Smooth muscle cell (in vitro differentiated cells): ENCODE data around the gene PSAP. TPM values are rescaled to one million over a fixed set of nuclear protein-coding genes. Genes with fewer than 3 reads are reported as not detected.

Experiments used
- DNase-seq: peaks from one replicate; lab custom pipeline; 2025; ENCODE audit not compliant: unreplicated experiment; lab: John Stamatoyannopoulos, UW
- H2AFZ ChIP-seq: fragments of 200-600 bp; sonication (generic); 2 replicates; pipeline ENCODE4 v1.6.0; 2016; ENCODE audit warnings: antibody characterized with exemption, low read depth, mild to moderate bottlenecking
- H3F3A ChIP-seq: fragments of 200-600 bp; sonication (generic); 2 replicates; pipeline ENCODE4 v1.6.0; 2017; ENCODE audit warnings: antibody characterized with exemption, low read depth
- H3K27ac ChIP-seq: fragments of 200-600 bp; sonication (generic); 2 replicates; pipeline ENCODE4 v1.5.1; 2016; ENCODE audit warnings: low read depth, mild to moderate bottlenecking
- H3K27me3 ChIP-seq: fragments of 200-600 bp; sonication (generic); 2 replicates; pipeline ENCODE4 v1.6.1; 2016; ENCODE audit warnings: low read depth, mild to moderate bottlenecking
- H3K36me3 ChIP-seq: fragments of 200-600 bp; sonication (generic); 2 replicates; pipeline ENCODE4 v1.5.1; 2016; ENCODE audit warnings: low read depth
- H3K4me1 ChIP-seq: fragments of 200-600 bp; sonication (generic); 2 replicates; pipeline ENCODE4 v1.5.1; 2016; ENCODE audit warnings: low read depth
- H3K4me2 ChIP-seq: fragments of 200-600 bp; sonication (generic); 2 replicates; pipeline ENCODE4 v1.6.0; 2016; ENCODE audit warnings: mild to moderate bottlenecking
- H3K4me3 ChIP-seq: fragments of 200-600 bp; sonication (generic); 2 replicates; pipeline ENCODE4 v1.5.1; 2016; ENCODE audit warnings: mild to moderate bottlenecking
- H3K79me2 ChIP-seq: fragments of 200-600 bp; sonication (generic); 2 replicates; pipeline ENCODE4 v1.6.0; 2016; ENCODE audit warnings: low read depth, mild to moderate bottlenecking
- H3K9ac ChIP-seq: fragments of 200-600 bp; sonication (generic); 2 replicates; pipeline ENCODE4 v1.6.0; 2016; ENCODE audit warnings: low read depth
- H3K9me3 ChIP-seq: fragments of 200-600 bp; sonication (generic); replicated peaks from 2 replicates; pipeline ENCODE4 v1.5.1; 2016; ENCODE audit warnings: low read depth
- H4K20me1 ChIP-seq: fragments of 200-600 bp; sonication (generic); 2 replicates; pipeline ENCODE4 v1.6.0; 2016; ENCODE audit warnings: low read depth
- CTCF ChIP-seq: fragments of 200-600 bp; sonication (generic); IDR thresholded peaks from 2 replicates; pipeline ENCODE4 v1.5.1; 2017; ENCODE audit warnings: borderline replicate concordance, mild to moderate bottlenecking, antibody characterized with exemption; ENCODE audit not compliant: insufficient read depth, poor library complexity, severe bottlenecking
- WGBS: methylation state at CpG from one replicate; pipeline ENCODE4 v1.1.7; 2016; ENCODE audit warnings: low lambda C conversion rate; 5-methylcytosine and 5-hydroxymethylcytosine counted together
- polyA plus RNA-seq: library from polyadenylated mRNA; unstranded; fragments of >200 nt; fragmentation: Nextera tagmentation; extraction: Ambion mirVana; gene quantifications from 2 replicates; pipeline ENCODE4 v1.2.1, GENCODE V29; 2016
- total RNA-seq: library from RNA; depleted of rRNA; stranded (reverse); fragments of >200 nt; gene quantifications from 2 replicates; pipeline ENCODE4 v1.2.3, GENCODE V29; 2014

Gene PSAP
- total and polyA plus RNA-seq, 2 experiments from 2014 or later, result 282 to 500 TPM

GRCh38 chr10:71773221-71773971, 77.7 kb downstream of the PSAP start, which contains the start of gene VSIR:
VSIR (minus strand) TSS chr10:71773520; CDS start chr10:71773439, 81 bp downstream.
- H2AFZ ChIP-seq, result peak within 1 kb of the TSS; percentile 75
- 3% methylated on average over 41 of the region's 55 CpGs for WGBS
- peak within 1 kb of the TSS; percentile 43 for H3K9ac ChIP-seq
- no peaks in the 10 kb centered on the region for H4K20me1 ChIP-seq
- H3K27me3 ChIP-seq, result no peaks in the 10 kb centered on the region
- H3K4me3 ChIP-seq, result peak within 1 kb of the TSS; percentile 53
- no peaks in the 10 kb centered on the region for H3K9me3 ChIP-seq
- H3K36me3 ChIP-seq, result no peaks in the 10 kb centered on the region
- TF ChIP-seq CTCF, result peak; percentile 84
- peak; percentile 57 for DNase-seq
- H3F3A ChIP-seq, result peaks cover 10% of the 10 kb centered on the region
- H3K27ac ChIP-seq, result no peak within 1 kb of the TSS
- no peaks in the 10 kb centered on the region for H3K4me1 ChIP-seq
- H3K4me2 ChIP-seq, result peak within 1 kb of the TSS; percentile 85
- no peaks in the 10 kb centered on the region for H3K79me2 ChIP-seq

- Histone ChIP-seq H3K4me2 (peak overlapping the region; percentile 85), H3K9ac (no peak overlapping the region), H3K27ac (no peak overlapping the region), H3F3A (peaks cover 10% of the 10 kb centered on the region), H4K20me1 (no peaks in the 10 kb centered on the region), H3K79me2 (no peaks in the 10 kb centered on the region), H3K9me3 (no peaks in the 10 kb centered on the region), H2AFZ (peak overlapping the region; percentile 75), H3K36me3 (no peaks in the 10 kb centered on the region), H3K4me3 (peak overlapping the region; percentile 53), H3K4me1 (no peaks in the 10 kb centered on the region), H3K27me3 (no peaks in the 10 kb centered on the region)
- no peak for DNase-seq
- WGBS, result 88% methylated on average over 4 of the region's 4 CpGs
- no peak for TF ChIP-seq CTCF
Measured at GRCh38 chr10:71772832-71773220, 78.2 kb downstream of the PSAP start.

- no peaks in the 10 kb centered on the region for H3K4me1 ChIP-seq
- DNase-seq, result no peak
Measured at GRCh38 chr10:71771821-71772617, 79.0 kb downstream of the PSAP start.

More at GRCh38 chr10:71771821-71772617, 79.0 kb downstream of the PSAP start:
- Histone ChIP-seq H3K27me3 (no peaks in the 10 kb centered on the region), H4K20me1 (no peaks in the 10 kb centered on the region), H3K4me2 (peak overlapping the region; percentile 85), H3K27ac (no peak overlapping the region), H3K79me2 (no peaks in the 10 kb centered on the region), H3F3A (peaks cover 10% of the 10 kb centered on the region), H3K4me3 (no peak overlapping the region), H3K36me3 (no peaks in the 10 kb centered on the region), H3K9me3 (no peaks in the 10 kb centered on the region), H2AFZ (no peak overlapping the region), H3K9ac (no peak overlapping the region)
- TF ChIP-seq CTCF, result no peak
- WGBS, result 32% methylated on average over 2 of the region's 2 CpGs
